Measurements from ENCODE around the gene MYH14. TPM values are rescaled to one million over a fixed set of nuclear protein-coding genes. Genes with fewer than 3 reads are reported as not detected.

MYH14 gene
- total RNA-seq, 1 donor from 2014 or later = 99.3 TPM

GRCh38 chr19:50190439-50190891 is 13.0 kb upstream of the MYH14 start:
- no peak for ATAC-seq
- DNase-seq (ENCODE audit: missing footprints) = no peak
- intact Hi-C loops (cut with DNase I) = no loop called here

GRCh38 chr19:50191216-50191615 is 12.2 kb upstream of the MYH14 start:
- peak; percentile 31 for ATAC-seq
- no peak for DNase-seq (ENCODE audit: missing footprints)
- intact Hi-C loops (cut with DNase I) = no loop called here

- DNase-seq (ENCODE audit: missing footprints) (no peak), ATAC-seq (no peak)
- intact Hi-C loops (cut with DNase I) = no loop called here
These were observed 10.8 kb upstream of the MYH14 start for GRCh38 chr19:50192463-50193211.

GRCh38 chr19:50195224-50195623 is 8.2 kb upstream of the MYH14 start:
- ATAC-seq = no peak
- DNase-seq (ENCODE audit: missing footprints) = no peak
- intact Hi-C loops (cut with DNase I) = no loop called here

- intact Hi-C loops (cut with DNase I) = no loop called here
These were observed 7.0 kb upstream of the MYH14 start for GRCh38 chr19:50196322-50196932.

GRCh38 chr19:50197348-50197747 is 6.1 kb upstream of the MYH14 start:
- DNase-seq (ENCODE audit: missing footprints) (no peak), ATAC-seq (no peak)
- intact Hi-C loops (cut with DNase I) = no loop called here

More at GRCh38 chr19:50196322-50196932, 7.0 kb upstream of the MYH14 start:
- DNase-seq (ENCODE audit: missing footprints) = no peak
- no peak for ATAC-seq

GRCh38 chr19:50198431-50199258 is 4.8 kb upstream of the MYH14 start:
- ATAC-seq (peak; percentile 41), DNase-seq (ENCODE audit: missing footprints) (no peak)
- intact Hi-C loops (cut with DNase I) = loop anchor here (1.0 kb wide), 1 partner anchor 36 kb away; no protein-coding TSS in a partner anchor

GRCh38 chr19:50199259-50199555 is 4.2 kb upstream of the MYH14 start:
- DNase-seq (ENCODE audit: missing footprints) (no peak), ATAC-seq (no peak)
- intact Hi-C loops (cut with DNase I) = no loop called here

GRCh38 chr19:50202386-50202785 is 1.0 kb upstream of the MYH14 start:
- no peak for DNase-seq (ENCODE audit: missing footprints)
- intact Hi-C loops (cut with DNase I) = no loop called here
- no peak for ATAC-seq

- no peak for DNase-seq (ENCODE audit: missing footprints)
- ATAC-seq = peak; percentile 0
- intact Hi-C loops (cut with DNase I) = no loop called here
These were observed 501 bp upstream of the MYH14 start for GRCh38 chr19:50202962-50203280.

GRCh38 chr19:50204081-50204428 is 633 bp downstream of the MYH14 start:
- DNase-seq (ENCODE audit: missing footprints) = no peak
- no peak for ATAC-seq
- intact Hi-C loops (cut with DNase I) = no loop called here

GRCh38 chr19:50204811-50205675 is 1.6 kb downstream of the MYH14 start:
- ATAC-seq (peak; percentile 64), DNase-seq (ENCODE audit: missing footprints) (peak; percentile 75)
- intact Hi-C loops (cut with DNase I) = no loop called here

- intact Hi-C loops (cut with DNase I) = no loop called here
- no peak for ATAC-seq
- DNase-seq (ENCODE audit: missing footprints) = no peak
These were observed 2.3 kb downstream of the MYH14 start for GRCh38 chr19:50205681-50206138.

GRCh38 chr19:50206191-50206590 is 2.8 kb downstream of the MYH14 start:
- ATAC-seq = no peak
- intact Hi-C loops (cut with DNase I) = no loop called here
- no peak for DNase-seq (ENCODE audit: missing footprints)

- no peak for ATAC-seq
- intact Hi-C loops (cut with DNase I) = no loop called here
- no peak for DNase-seq (ENCODE audit: missing footprints)
These were observed 4.3 kb downstream of the MYH14 start for GRCh38 chr19:50207730-50208129.

- no peak for DNase-seq (ENCODE audit: missing footprints)
- intact Hi-C loops (cut with DNase I) = no loop called here
- ATAC-seq = no peak
These were observed 5.7 kb downstream of the MYH14 start for GRCh38 chr19:50209131-50209530.

- intact Hi-C loops (cut with DNase I) = no loop called here
- ATAC-seq = no peak
- DNase-seq (ENCODE audit: missing footprints) = no peak
These were observed 7.0 kb downstream of the MYH14 start for GRCh38 chr19:50210425-50210824.

GRCh38 chr19:50213925-50214324 is 10.5 kb downstream of the MYH14 start:
- DNase-seq (ENCODE audit: missing footprints) = no peak
- ATAC-seq = no peak
- intact Hi-C loops (cut with DNase I) = no loop called here
